ENCODE measurements around the gene WIPF2. TPM values are rescaled to one million over a fixed set of nuclear protein-coding genes. Genes with fewer than 3 reads are reported as not detected.

The WIPF2 gene
- polyA plus RNA-seq, 2 of the 4 experiments (the other 2 are of a cell fraction) = 13.8 to 21.5 TPM

- ATAC-seq (no peak), DNase-seq (ENCODE audit: low read depth in 1 of 2, low spot score in 1 of 2) (no peak), FAIRE-seq (peak; percentile 32)
- Histone ChIP-seq H3K9me3 (no peaks in the 10 kb centered on the region), H3K27ac (no peak overlapping the region), H3K4me1 (no peaks in the 10 kb centered on the region), H3K4me2 (no peak overlapping the region), H3K4me3 (no peak overlapping the region)
- CTCF ChIA-PET = interaction anchor here (0.7 to 4.7 kb wide), 8 partner anchors 10 to 166 kb away, joined by 3 to 24 read pairs (median 4); no protein-coding TSS in a partner anchor
- WGBS (ENCODE audit: missing lambda C conversion rate) = 90% methylated on average over 4 of the region's 4 CpGs
- POLR2A ChIA-PET = interaction anchor here (0.6 to 1.5 kb wide), 2 partner anchors 9 to 22 kb away, joined by 3 read pairs; partner anchors contain the start of gene WIPF2
- TF ChIP-seq FOXS1 (CRISPR knock-in tag; IDR thresholded peaks at IDR 0.05) (no peak), CBX8 (IDR thresholded peaks at IDR 0.05) (no peak), HEYL (CRISPR knock-in tag; IDR thresholded peaks at IDR 0.05) (no peak), ELK1 (IDR thresholded peaks at IDR 0.05; ENCODE audit: low read depth, low read length) (no peak), MAX (IDR thresholded peaks at IDR 0.05) (no peak), EP300 (IDR thresholded peaks at IDR 0.05) (no peak), TP53 (CRISPR knock-in tag; IDR thresholded peaks at IDR 0.05) (no peak), FOSB (CRISPR knock-in tag; IDR thresholded peaks at IDR 0.05) (no peak)
Observed at GRCh38 chr17:40241252-40241834, 22.2 kb downstream of the WIPF2 start.

- CTCF ChIA-PET = interaction anchor here (1.2 to 4.7 kb wide), 9 partner anchors 11 to 167 kb away, joined by 3 to 24 read pairs (median 5); no protein-coding TSS in a partner anchor
- no peak for FAIRE-seq
- ATAC-seq = no peak
Observed at GRCh38 chr17:40242774-40243173, 23.7 kb downstream of the WIPF2 start.

GRCh38 chr17:40243761-40244160 lies 24.7 kb downstream of the WIPF2 start:
- H3K4me2 ChIP-seq = no peak overlapping the region
- ChIA-PET CTCF (interaction anchor here (1.2 to 4.7 kb wide), 8 partner anchors 22 to 113 kb away, joined by 3 to 24 read pairs (median 6); no protein-coding TSS in a partner anchor), POLR2A (no interaction called here)
- ATAC-seq = no peak
- H3K9me3 ChIP-seq = no peaks in the 10 kb centered on the region
- no peak overlapping the region for H3K4me3 ChIP-seq
- no peak for DNase-seq (ENCODE audit: low read depth in 1 of 2, low spot score in 1 of 2)
- 96% methylated on average over 3 of the region's 3 CpGs for WGBS (ENCODE audit: missing lambda C conversion rate)
- FAIRE-seq = no peak
- H3K27ac ChIP-seq = no peak overlapping the region
- no peaks in the 10 kb centered on the region for H3K4me1 ChIP-seq
- TF ChIP-seq USF2 (IDR thresholded peaks at IDR 0.05) = no peak
- no peak for TF ChIP-seq HOXB13 (CRISPR knock-in tag; IDR thresholded peaks at IDR 0.05; ENCODE audit: low read depth)
- no peak for TF ChIP-seq FOSL2 (IDR thresholded peaks at IDR 0.05)
- TF ChIP-seq FOSL2 (CRISPR knock-in tag; IDR thresholded peaks at IDR 0.05) = no peak
- TF ChIP-seq ZC3H11A (IDR thresholded peaks at IDR 0.05) = no peak
- no peak for TF ChIP-seq BHLHE40 (IDR thresholded peaks at IDR 0.05; ENCODE audit: low read depth, low read length)
- TF ChIP-seq SREBF2 (IDR thresholded peaks at IDR 0.05) = no peak
- no peak for TF ChIP-seq ZSCAN20 (CRISPR knock-in tag; IDR thresholded peaks at IDR 0.05)
- TF ChIP-seq, protein P1, sequence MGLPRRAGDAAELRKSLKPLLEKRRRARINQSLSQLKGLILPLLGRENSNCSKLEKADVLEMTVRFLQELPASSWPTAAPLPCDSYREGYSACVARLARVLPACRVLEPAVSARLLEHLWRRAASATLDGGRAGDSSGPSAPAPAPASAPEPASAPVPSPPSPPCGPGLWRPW (IDR thresholded peaks at IDR 0.05) = no peak
- no peak for TF ChIP-seq RARB (CRISPR knock-in tag; IDR thresholded peaks at IDR 0.05)
- no peak for TF ChIP-seq CBX8 (IDR thresholded peaks at IDR 0.05)
- no peak for TF ChIP-seq MAZ (IDR thresholded peaks at IDR 0.05; ENCODE audit: borderline replicate concordance, low read depth, low read length)
- TF ChIP-seq NR3C1 (IDR thresholded peaks at IDR 0.05) = no peak
- TF ChIP-seq PHF8 (IDR thresholded peaks at IDR 0.05; ENCODE audit: borderline replicate concordance, low read depth) = no peak

More at GRCh38 chr17:40242774-40243173, 23.7 kb downstream of the WIPF2 start:
- POLR2A ChIA-PET = interaction anchor here (1.5 kb wide), 1 partner anchor 24 kb away, joined by 3 read pairs; the partner anchor contains the start of gene WIPF2
- DNase-seq (ENCODE audit: low read depth in 1 of 2, low spot score in 1 of 2) = no peak
- Histone ChIP-seq H3K9me3 (no peaks in the 10 kb centered on the region), H3K4me2 (no peak overlapping the region), H3K27ac (no peak overlapping the region), H3K4me1 (no peaks in the 10 kb centered on the region), H3K4me3 (no peak overlapping the region)
- 91% methylated on average over 3 of the region's 3 CpGs for whole genome bisulfite sequencing (ENCODE audit: missing lambda C conversion rate)
- no peak for TF ChIP-seq FOSL2 (IDR thresholded peaks at IDR 0.05)
- no peak for TF ChIP-seq FOSL2 (CRISPR knock-in tag; IDR thresholded peaks at IDR 0.05)
- TF ChIP-seq BHLHE40 (IDR thresholded peaks at IDR 0.05; ENCODE audit: low read depth, low read length) = no peak
- no peak for TF ChIP-seq ELK1 (IDR thresholded peaks at IDR 0.05; ENCODE audit: low read depth, low read length)
- no peak for TF ChIP-seq MAZ (IDR thresholded peaks at IDR 0.05; ENCODE audit: borderline replicate concordance, low read depth, low read length)
- TF ChIP-seq MAFK (IDR thresholded peaks at IDR 0.05; ENCODE audit: partially characterized antibody) = no peak
- TF ChIP-seq CHD2 (IDR thresholded peaks at IDR 0.05; ENCODE audit: low read length, partially characterized antibody) = no peak
- TF ChIP-seq TFCP2L1 (CRISPR knock-in tag; IDR thresholded peaks at IDR 0.05) = no peak
- no peak for TF ChIP-seq BCL3 (IDR thresholded peaks at IDR 0.05)
- no peak for TF ChIP-seq SMC3 (IDR thresholded peaks at IDR 0.05)
- TF ChIP-seq RCOR1 (IDR thresholded peaks at IDR 0.05; ENCODE audit: low read depth, low read length) = no peak
- no peak for TF ChIP-seq ZC3H11A (IDR thresholded peaks at IDR 0.05)
- TF ChIP-seq TP53 (CRISPR knock-in tag; IDR thresholded peaks at IDR 0.05) = no peak
- no peak for TF ChIP-seq CBX2 (IDR thresholded peaks at IDR 0.05; ENCODE audit: borderline replicate concordance, low read depth)
- TF ChIP-seq EHF (CRISPR knock-in tag; IDR thresholded peaks at IDR 0.05) = no peak
- TF ChIP-seq FOSB (CRISPR knock-in tag; IDR thresholded peaks at IDR 0.05) = no peak
- TF ChIP-seq CEBPB (IDR thresholded peaks at IDR 0.05) = no peak
